ENCODE measurements around the gene GPALPP1. TPM values are rescaled to one million over a fixed set of nuclear protein-coding genes. Genes with fewer than 3 reads are reported as not detected.

GPALPP1 gene
- total RNA-seq, 2 donors from 2014 or later = 9.0 to 14.6 TPM

DNA sequence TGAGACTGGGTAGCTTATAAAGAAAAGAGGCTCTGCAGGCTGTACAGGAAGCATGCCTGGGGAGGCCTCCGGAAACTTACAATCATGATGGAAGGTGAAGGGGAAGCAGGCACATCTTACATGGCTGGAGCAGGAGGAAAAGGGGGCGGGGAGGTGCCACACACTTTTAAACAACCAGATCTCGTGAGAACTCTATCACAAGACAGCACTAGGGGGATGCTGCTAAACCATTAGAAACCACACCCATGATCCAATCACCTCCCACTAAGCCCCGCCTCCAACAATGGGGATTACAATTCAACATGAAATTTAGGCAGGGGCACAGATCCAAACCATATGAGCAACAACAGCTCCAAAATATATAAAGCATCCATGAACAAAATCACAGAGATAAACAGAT is 84.5 kb downstream of the GPALPP1 start:
- Histone ChIP-seq H3K9me3 (no peaks in the 10 kb centered on the region), H3K4me1 (no peaks in the 10 kb centered on the region), H3K27ac (no peak overlapping the region), H3K36me3 (no peaks in the 10 kb centered on the region), H3K27me3 (no peaks in the 10 kb centered on the region), H3K4me3 (no peak overlapping the region)
- TF ChIP-seq, protein P1, sequence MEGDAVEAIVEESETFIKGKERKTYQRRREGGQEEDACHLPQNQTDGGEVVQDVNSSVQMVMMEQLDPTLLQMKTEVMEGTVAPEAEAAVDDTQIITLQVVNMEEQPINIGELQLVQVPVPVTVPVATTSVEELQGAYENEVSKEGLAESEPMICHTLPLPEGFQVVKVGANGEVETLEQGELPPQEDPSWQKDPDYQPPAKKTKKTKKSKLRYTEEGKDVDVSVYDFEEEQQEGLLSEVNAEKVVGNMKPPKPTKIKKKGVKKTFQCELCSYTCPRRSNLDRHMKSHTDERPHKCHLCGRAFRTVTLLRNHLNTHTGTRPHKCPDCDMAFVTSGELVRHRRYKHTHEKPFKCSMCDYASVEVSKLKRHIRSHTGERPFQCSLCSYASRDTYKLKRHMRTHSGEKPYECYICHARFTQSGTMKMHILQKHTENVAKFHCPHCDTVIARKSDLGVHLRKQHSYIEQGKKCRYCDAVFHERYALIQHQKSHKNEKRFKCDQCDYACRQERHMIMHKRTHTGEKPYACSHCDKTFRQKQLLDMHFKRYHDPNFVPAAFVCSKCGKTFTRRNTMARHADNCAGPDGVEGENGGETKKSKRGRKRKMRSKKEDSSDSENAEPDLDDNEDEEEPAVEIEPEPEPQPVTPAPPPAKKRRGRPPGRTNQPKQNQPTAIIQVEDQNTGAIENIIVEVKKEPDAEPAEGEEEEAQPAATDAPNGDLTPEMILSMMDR (IDR thresholded peaks at IDR 0.05) = no peak
- no peak for DNase-seq (ENCODE audit: low spot score)

DNA sequence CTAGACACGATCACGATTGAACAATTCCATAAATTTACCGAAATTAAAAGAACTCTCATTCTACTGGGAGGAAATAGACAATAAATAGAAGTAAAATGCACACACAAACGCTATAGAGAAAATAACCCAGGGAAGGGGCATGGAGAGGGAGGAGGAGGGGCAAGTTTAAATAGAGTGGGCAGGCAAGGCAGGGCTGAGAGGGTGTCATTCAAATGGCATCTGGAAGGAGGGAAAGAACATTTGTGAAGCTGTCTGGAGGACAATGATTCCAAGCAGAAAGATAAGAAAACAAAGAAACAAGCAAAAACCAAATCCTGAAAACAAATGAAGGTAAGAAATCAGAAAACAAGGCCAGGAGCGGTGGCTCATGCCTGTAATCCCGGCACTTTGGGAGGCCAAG is 85.4 kb downstream of the GPALPP1 start:
- no peak for DNase-seq (ENCODE audit: low spot score)
- TF ChIP-seq, protein P1 (IDR thresholded peaks at IDR 0.05) = no peak
- H3K4me1 ChIP-seq = no peaks in the 10 kb centered on the region
- no peak overlapping the region for H3K27ac ChIP-seq
- no peaks in the 10 kb centered on the region for H3K9me3 ChIP-seq
- H3K27me3 ChIP-seq = no peaks in the 10 kb centered on the region
- no peaks in the 10 kb centered on the region for H3K36me3 ChIP-seq
- no peak overlapping the region for H3K4me3 ChIP-seq

DNA sequence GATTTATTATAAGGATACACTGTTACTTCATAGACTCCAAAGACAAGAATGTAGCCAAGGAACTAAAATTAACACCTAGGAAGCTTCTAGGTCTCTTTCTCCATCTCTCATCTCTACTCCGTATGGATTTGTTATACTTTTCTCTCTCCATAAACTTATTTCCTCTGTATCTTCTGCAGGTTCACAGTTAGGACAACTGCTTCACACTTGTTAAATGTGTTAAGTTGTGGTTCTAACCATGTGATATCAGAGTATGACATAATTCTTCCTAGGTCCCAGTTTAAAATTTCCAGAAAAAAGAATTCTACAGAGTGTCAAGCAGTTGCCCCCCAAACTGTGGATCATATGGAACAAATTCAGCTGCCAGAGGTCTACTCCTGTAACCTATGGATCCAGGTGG is 88.7 kb downstream of the GPALPP1 start:
- Histone ChIP-seq H3K4me3 (no peak overlapping the region), H3K9me3 (no peaks in the 10 kb centered on the region), H3K36me3 (no peaks in the 10 kb centered on the region), H3K27ac (no peak overlapping the region), H3K4me1 (no peaks in the 10 kb centered on the region), H3K27me3 (no peaks in the 10 kb centered on the region)
- TF ChIP-seq, protein P1 (IDR thresholded peaks at IDR 0.05) = no peak
- DNase-seq (ENCODE audit: low spot score) = no peak

Other genes starting within 250 kb of the GPALPP1 start
- gene NUFIP1, start 67 bp upstream of the GPALPP1 start, total RNA-seq = 1 to 10 TPM; 2.2 to 2.9 TPM
- 10 to 100 TPM in 1 of 2 donors, 1 to 10 TPM in 1; 9.4 to 23.3 TPM for gene GTF2F2, start 131.0 kb downstream of the GPALPP1 start, total RNA-seq
- under 1 TPM in 1 of 2 donors, not detected in 1; 0.16 TPM for gene KCTD4, start 211.5 kb downstream of the GPALPP1 start, total RNA-seq